GM23338 (cell line): ENCODE results near the gene KCTD15. TPM values are rescaled to one million over a fixed set of nuclear protein-coding genes. Genes with fewer than 3 reads are reported as not detected.

Source experiments
- ATAC-seq: fragments of 200-7000 bp; cut with Tn5 transposase; 3 replicates; pipeline ENCODE4 v1.9.1; 2020
- DNase-seq: peaks from one replicate; pipeline ENCODE4 v3.0.0-alpha.2; 2015; ENCODE audit warnings: low spot score
- H2AFZ ChIP-seq: fragments of 200-600 bp; sonication (generic); 2 replicates; pipeline ENCODE4 v1.8.0; 2016; ENCODE audit warnings: antibody characterized with exemption, mild to moderate bottlenecking, moderate library complexity
- H3F3A ChIP-seq: fragments of 200-600 bp; sonication (generic); replicated peaks from 2 replicates; pipeline ENCODE4 v1.8.0; 2017; ENCODE audit warnings: antibody characterized with exemption, mixed run types, low read depth
- H3K27ac ChIP-seq: fragments of 200-600 bp; sonication (generic); 2 replicates; pipeline ENCODE4 v1.6.1; 2016; ENCODE audit warnings: low read depth
- H3K27me3 ChIP-seq: fragments of 200-600 bp; sonication (generic); 2 replicates; pipeline ENCODE4 v1.8.0; 2016; ENCODE audit warnings: mild to moderate bottlenecking, mixed run types, moderate library complexity; ENCODE audit not compliant: insufficient read depth
- H3K36me3 ChIP-seq: fragments of 200-600 bp; sonication (generic); 2 replicates; pipeline ENCODE4 v1.8.0; 2016; ENCODE audit warnings: mild to moderate bottlenecking; ENCODE audit not compliant: insufficient read depth
- H3K4me1 ChIP-seq: fragments of 200-600 bp; sonication (generic); 2 replicates; pipeline ENCODE4 v1.8.0; 2016; ENCODE audit warnings: mild to moderate bottlenecking, moderate library complexity; ENCODE audit not compliant: insufficient read depth
- H3K4me2 ChIP-seq: fragments of 200-600 bp; sonication (generic); 2 replicates; pipeline ENCODE4 v1.7.1; 2017; ENCODE audit warnings: mixed run types
- H3K4me3 ChIP-seq: fragments of 200-600 bp; sonication (generic); 2 replicates; pipeline ENCODE4 v1.6.1; 2016; ENCODE audit warnings: mixed run types
- H3K79me2 ChIP-seq: fragments of 200-600 bp; sonication (generic); replicated peaks from 2 replicates; pipeline ENCODE4 v1.8.0; 2017; ENCODE audit warnings: mild to moderate bottlenecking; ENCODE audit not compliant: insufficient read depth
- H3K9me2 ChIP-seq: fragments of 200-600 bp; sonication (generic); 2 replicates; pipeline ENCODE4 v1.8.0; 2017; ENCODE audit not compliant: insufficient read depth
- H4K20me1 ChIP-seq: fragments of 200-600 bp; sonication (generic); replicated peaks from 2 replicates; pipeline ENCODE4 v1.8.0; 2017; ENCODE audit warnings: mild to moderate bottlenecking; ENCODE audit not compliant: insufficient read depth
- H3K27ac Mint-ChIP-seq: 2 replicates; pipeline ENCODE4 v1.8.0; 2020; ENCODE audit warnings: inconsistent platforms, mild to moderate bottlenecking, moderate library complexity, mixed read lengths
- H3K27me3 Mint-ChIP-seq: 3 replicates; pipeline ENCODE4 v1.8.0; 2022; ENCODE audit warnings: low read depth, mild to moderate bottlenecking, moderate library complexity, mixed read lengths, inconsistent platforms; ENCODE audit not compliant: insufficient read depth, poor library complexity
- H3K36me3 Mint-ChIP-seq: 3 replicates; pipeline ENCODE4 v1.8.0; 2021; ENCODE audit warnings: low read depth, mild to moderate bottlenecking, inconsistent platforms, moderate library complexity, mixed read lengths
- H3K4me1 Mint-ChIP-seq: 3 replicates; pipeline ENCODE4 v1.8.0; 2020; ENCODE audit warnings: mild to moderate bottlenecking, inconsistent platforms, mixed read lengths
- H3K4me3 Mint-ChIP-seq: 3 replicates; pipeline ENCODE4 v1.8.0; 2021; ENCODE audit warnings: moderate library complexity, mild to moderate bottlenecking, inconsistent platforms, mixed read lengths
- H3K9me3 Mint-ChIP-seq: 3 replicates; pipeline ENCODE4 v1.8.0; 2020; ENCODE audit warnings: moderate library complexity, mild to moderate bottlenecking, inconsistent platforms, mixed read lengths
- CREB1 ChIP-seq: fragments of 250-450 bp; sonication (Bioruptor Pico); IDR thresholded peaks from 2 replicates; pipeline ENCODE4 v1.5.0; 2020; ENCODE audit warnings: low read depth, mild to moderate bottlenecking, moderate library complexity
- CTCF ChIP-seq, 2 experiments: fragments of 200-600 bp in 1 of 2; sonication (generic) in 1 of 2; conservative IDR thresholded peaks; 2 replicates each; pipeline versions ENCODE4 v1.5.1 to v1.6.1; 2016 to 2017; ENCODE audit warnings: antibody characterized with exemption in 2 of 2, low read depth in 2 of 2, mild to moderate bottlenecking in 2 of 2, moderate library complexity in 1 of 2
- ETS1 ChIP-seq: IDR thresholded peaks from 2 replicates; pipeline ENCODE4 v1.6.1; 2016; ENCODE audit warnings: antibody characterized with exemption
- EZH2 ChIP-seq: fragments of 200-600 bp; sonication (generic); IDR thresholded peaks from one replicate; pipeline ENCODE4 v1.8.0; 2017; ENCODE audit warnings: antibody characterized with exemption, mild to moderate bottlenecking, low read depth; ENCODE audit not compliant: unreplicated experiment
- EZH2phosphoT487 ChIP-seq: fragments of 200-600 bp; sonication (generic); IDR thresholded peaks from one replicate; pipeline ENCODE4 v1.8.1; 2018; ENCODE audit warnings: antibody characterized with exemption; ENCODE audit not compliant: unreplicated experiment
- JUNB ChIP-seq: IDR thresholded peaks from one replicate; pipeline ENCODE4 v1.6.1; 2016; ENCODE audit warnings: antibody characterized with exemption; ENCODE audit not compliant: unreplicated experiment
- POLR2AphosphoS5 ChIP-seq: IDR thresholded peaks from 2 replicates; pipeline ENCODE4 v1.6.1; 2016; ENCODE audit warnings: antibody characterized with exemption, low read depth
- REST ChIP-seq: IDR thresholded peaks from one replicate; pipeline ENCODE4 v1.6.1; 2018; ENCODE audit warnings: antibody characterized with exemption; ENCODE audit not compliant: unreplicated experiment
- STAT1 ChIP-seq: IDR thresholded peaks from one replicate; pipeline ENCODE4 v1.6.1; 2016; ENCODE audit warnings: antibody characterized with exemption; ENCODE audit not compliant: unreplicated experiment
- ZNF114 ChIP-seq: fragments of 250-450 bp; sonication (Bioruptor Pico); IDR thresholded peaks from 2 replicates; pipeline ENCODE4 v1.5.0; 2020; ENCODE audit warnings: mild to moderate bottlenecking, moderate library complexity
- ZNF462 ChIP-seq: fragments of 250-450 bp; sonication (Bioruptor Pico); IDR thresholded peaks from 2 replicates; pipeline ENCODE4 v1.5.0; 2020; ENCODE audit warnings: mild to moderate bottlenecking, moderate library complexity
- polyA plus RNA-seq: library from polyadenylated mRNA; unstranded; fragments of >200 nt; fragmentation: Nextera tagmentation; extraction: Ambion mirVana; gene quantifications from 2 replicates; pipeline ENCODE4 v1.2.1, GENCODE V29; 2016
- total RNA-seq: library from RNA; depleted of rRNA; stranded (reverse); fragments of >200 nt; shearing (Covaris generic); gene quantifications from 2 replicates; pipeline ENCODE4 v1.2.3, GENCODE V29; 2014

The KCTD15 gene
- total and polyA plus RNA-seq, 2 experiments from 2014 or later, result 5.1 to 60.1 TPM

GRCh38 chr19:33805313-33805712, 8.6 kb downstream of the KCTD15 start:
- no peaks in the 10 kb centered on the region for H3K27me3 ChIP-seq
- Mint-ChIP-seq H3K9me3 (no peaks in the 10 kb centered on the region), H3K27ac (no peak overlapping the region), H3K4me3 (no peak overlapping the region), H3K27me3 (peaks cover 5% of the 10 kb centered on the region), H3K4me1 (no peaks in the 10 kb centered on the region), H3K36me3 (peaks cover 80% of the 10 kb centered on the region)
- H3K4me1 ChIP-seq, result no peaks in the 10 kb centered on the region
- peaks cover under 1% of the 10 kb centered on the region; the same call in 1 of the 2 replicates for H4K20me1 ChIP-seq
- H3K36me3 ChIP-seq, result peaks cover 3% of the 10 kb centered on the region
- H3K9me2 ChIP-seq, result no peaks in the 10 kb centered on the region
- no peak overlapping the region for H3K4me3 ChIP-seq
- H3K79me2 ChIP-seq, result 0 out of 2 replicates have a peak, but pooled peaks cover 11% of the 10 kb centered on the region
- H2AFZ ChIP-seq, result no peak overlapping the region
- DNase-seq (no peak), ATAC-seq (no peak)
- H3K4me2 ChIP-seq, result no peak overlapping the region
- no peak overlapping the region for H3K27ac ChIP-seq
- H3F3A ChIP-seq, result no peaks in the 10 kb centered on the region
- no peak for TF ChIP-seq ZNF462 (CRISPR knock-in tag)
- no peak for TF ChIP-seq POLR2AphosphoS5
- TF ChIP-seq CREB1 (CRISPR knock-in tag), result no peak
- TF ChIP-seq JUNB, result no peak
- no peak for TF ChIP-seq ZNF114 (CRISPR knock-in tag)
- TF ChIP-seq EZH2, result no peak
- TF ChIP-seq CTCF (conservative IDR thresholded peaks at IDR 0.05; ENCODE audit: low read depth in 2 of 2), result no peak
- no peak for TF ChIP-seq STAT1
- TF ChIP-seq ETS1, result no peak
- no peak for TF ChIP-seq REST
- no peak for TF ChIP-seq EZH2phosphoT487
